Lower lobe of right lung (tissue), 2 donors: ENCODE data around the gene KIF18A. TPM values are rescaled to one million over a fixed set of nuclear protein-coding genes. Genes with fewer than 3 reads are reported as not detected.

Source experiments
- ATAC-seq, 2 donors: fragments of 200-7000 bp; cut with Tn5 transposase; one replicate each; pipeline ENCODE4 v1.9.1; 2020 to 2022; ENCODE audit warnings: mild to moderate bottlenecking in 2 of 2, moderate library complexity in 2 of 2
- DNase-seq: peaks from one replicate; pipeline ENCODE4 v3.0.0-alpha.2; 2020
- H3K27ac ChIP-seq: fragments of 200-600 bp; one replicate; pipeline ENCODE4 v1.8.0; 2022
- H3K27me3 ChIP-seq: fragments of 200-600 bp; one replicate; pipeline ENCODE4 v1.8.0; 2022; ENCODE audit warnings: low read depth
- H3K36me3 ChIP-seq: fragments of 200-600 bp; one replicate; pipeline ENCODE4 v1.8.0; 2022; ENCODE audit warnings: mild to moderate bottlenecking
- H3K4me1 ChIP-seq: fragments of 200-600 bp; one replicate; pipeline ENCODE4 v1.8.0; 2022
- H3K4me3 ChIP-seq: fragments of 200-600 bp; one replicate; pipeline ENCODE4 v1.8.0; 2022; ENCODE audit warnings: mild to moderate bottlenecking
- H3K9me3 ChIP-seq: fragments of 200-600 bp; one replicate; pipeline ENCODE4 v1.8.0; 2022
- CTCF ChIP-seq: fragments of 200-600 bp; IDR thresholded peaks from one replicate; pipeline ENCODE4 v1.8.0; 2022; ENCODE audit warnings: antibody characterized with exemption, mild to moderate bottlenecking
- intact Hi-C: fragments of 100-400 bp; cut with DNase I; formaldehyde crosslinking; loops from one replicate; pipeline ENCODE4 v1.11.0; 2022
- total RNA-seq: library from RNA; stranded (reverse); fragmentation: NEBNext Ultra II Directional; extraction: Animal tissue kit (Norgen Biotek cat#: 25700); gene quantifications from one replicate; pipeline ENCODE4 v1.2.1, GENCODE V29; 2021
- donor health status: DM: no; HTN: yes; CAD: no; lungs with severe emphysema.

KIF18A gene
- total RNA-seq, 1 donor from 2014 or later: 2.4 TPM

GRCh38 chr11:28038775-28039174 lies 69.2 kb downstream of the KIF18A start:
- no peak overlapping the region for H3K27ac ChIP-seq
- ATAC-seq: no peak
- DNase-seq: no peak
- intact Hi-C loops: no loop called here
- H3K9me3 ChIP-seq: no peaks in the 10 kb centered on the region
- no peaks in the 10 kb centered on the region for H3K4me1 ChIP-seq
- H3K4me3 ChIP-seq: no peak overlapping the region
- H3K27me3 ChIP-seq: no peaks in the 10 kb centered on the region
- no peaks in the 10 kb centered on the region for H3K36me3 ChIP-seq
- no peak for TF ChIP-seq CTCF

- Histone ChIP-seq H3K27ac (no peak overlapping the region), H3K4me3 (no peak overlapping the region), H3K36me3 (no peaks in the 10 kb centered on the region), H3K27me3 (no peaks in the 10 kb centered on the region), H3K9me3 (no peaks in the 10 kb centered on the region), H3K4me1 (no peaks in the 10 kb centered on the region)
- no peak for DNase-seq
- intact Hi-C loops: no loop called here
- TF ChIP-seq CTCF: no peak
- ATAC-seq: no peak
These were observed 81.2 kb downstream of the KIF18A start for GRCh38 chr11:28026634-28027290.

- TF ChIP-seq CTCF: no peak
- ATAC-seq: no peak
- Histone ChIP-seq H3K9me3 (no peaks in the 10 kb centered on the region), H3K4me3 (no peak overlapping the region), H3K36me3 (no peaks in the 10 kb centered on the region), H3K4me1 (no peaks in the 10 kb centered on the region), H3K27ac (no peak overlapping the region), H3K27me3 (no peaks in the 10 kb centered on the region)
- intact Hi-C loops: no loop called here
- DNase-seq: no peak
These were observed 90.1 kb downstream of the KIF18A start for GRCh38 chr11:28017816-28018215.

- no peak for DNase-seq
- ATAC-seq: no peak
- no peak overlapping the region for H3K27ac ChIP-seq
- intact Hi-C loops: no loop called here
- no peak for TF ChIP-seq CTCF
- H3K27me3 ChIP-seq: no peaks in the 10 kb centered on the region
- no peak overlapping the region for H3K4me3 ChIP-seq
- H3K36me3 ChIP-seq: no peaks in the 10 kb centered on the region
- H3K4me1 ChIP-seq: no peaks in the 10 kb centered on the region
- H3K9me3 ChIP-seq: no peaks in the 10 kb centered on the region
These were observed 96.1 kb downstream of the KIF18A start for GRCh38 chr11:28011813-28012212.

GRCh38 chr11:28009996-28010395 lies 98.0 kb downstream of the KIF18A start:
- intact Hi-C loops: no loop called here
- no peak for ATAC-seq
- no peaks in the 10 kb centered on the region for H3K9me3 ChIP-seq
- H3K27ac ChIP-seq: no peak overlapping the region
- no peaks in the 10 kb centered on the region for H3K27me3 ChIP-seq
- H3K4me1 ChIP-seq: no peaks in the 10 kb centered on the region
- no peak for TF ChIP-seq CTCF
- H3K36me3 ChIP-seq: no peaks in the 10 kb centered on the region
- DNase-seq: no peak
- H3K4me3 ChIP-seq: no peak overlapping the region
